Epidermal melanocyte (primary cell): ENCODE results near the gene ZNF783.

Experiments used
- DNase-seq: peaks from one replicate; pipeline ENCODE4 v3.0.0; 2011; ENCODE audit warnings: low spot score; ENCODE audit not compliant: insufficient read length

ZNF783 gene

GRCh38 chr7:149281508-149282330 lies 19.7 kb downstream of the ZNF783 start:
- no peak for DNase-seq

GRCh38 chr7:149282331-149282655 lies 20.3 kb downstream of the ZNF783 start:
- no peak for DNase-seq

GRCh38 chr7:149283321-149283720 lies 21.3 kb downstream of the ZNF783 start:
- DNase-seq, result no peak

- no peak for DNase-seq
Observed at GRCh38 chr7:149284343-149284742, 22.3 kb downstream of the ZNF783 start.

GRCh38 chr7:149284850-149285585 lies 23.0 kb downstream of the ZNF783 start:
- DNase-seq, result peak; percentile 97

- DNase-seq, result peak; percentile 44
Observed at GRCh38 chr7:149285603-149286002, 23.6 kb downstream of the ZNF783 start.

GRCh38 chr7:149286811-149287400 lies 24.9 kb downstream of the ZNF783 start:
- DNase-seq, result no peak

GRCh38 chr7:149287622-149288021 lies 25.6 kb downstream of the ZNF783 start:
- no peak for DNase-seq

- no peak for DNase-seq
Observed at GRCh38 chr7:149289262-149289661, 27.3 kb downstream of the ZNF783 start.

- DNase-seq, result no peak
Observed at GRCh38 chr7:149289856-149290255, 27.9 kb downstream of the ZNF783 start.

- DNase-seq, result no peak
Observed at GRCh38 chr7:149291036-149291780, 29.2 kb downstream of the ZNF783 start.

- DNase-seq, result no peak
Observed at GRCh38 chr7:149291781-149292461, 29.9 kb downstream of the ZNF783 start.

GRCh38 chr7:149292462-149292823 lies 30.4 kb downstream of the ZNF783 start:
- DNase-seq, result no peak

- no peak for DNase-seq
Observed at GRCh38 chr7:149293338-149293737, 31.3 kb downstream of the ZNF783 start.

GRCh38 chr7:149293946-149294633 lies 32.1 kb downstream of the ZNF783 start:
- DNase-seq, result no peak

- DNase-seq, result no peak
Observed at GRCh38 chr7:149294634-149295480, 32.9 kb downstream of the ZNF783 start.

GRCh38 chr7:149295481-149295850 lies 33.5 kb downstream of the ZNF783 start:
- no peak for DNase-seq

GRCh38 chr7:149296368-149296767 lies 34.4 kb downstream of the ZNF783 start:
- DNase-seq, result no peak

GRCh38 chr7:149297034-149297755 lies 35.2 kb downstream of the ZNF783 start:
- DNase-seq, result no peak
